Measurements from ENCODE around the gene C16orf96.

C16orf96 gene

DNA sequence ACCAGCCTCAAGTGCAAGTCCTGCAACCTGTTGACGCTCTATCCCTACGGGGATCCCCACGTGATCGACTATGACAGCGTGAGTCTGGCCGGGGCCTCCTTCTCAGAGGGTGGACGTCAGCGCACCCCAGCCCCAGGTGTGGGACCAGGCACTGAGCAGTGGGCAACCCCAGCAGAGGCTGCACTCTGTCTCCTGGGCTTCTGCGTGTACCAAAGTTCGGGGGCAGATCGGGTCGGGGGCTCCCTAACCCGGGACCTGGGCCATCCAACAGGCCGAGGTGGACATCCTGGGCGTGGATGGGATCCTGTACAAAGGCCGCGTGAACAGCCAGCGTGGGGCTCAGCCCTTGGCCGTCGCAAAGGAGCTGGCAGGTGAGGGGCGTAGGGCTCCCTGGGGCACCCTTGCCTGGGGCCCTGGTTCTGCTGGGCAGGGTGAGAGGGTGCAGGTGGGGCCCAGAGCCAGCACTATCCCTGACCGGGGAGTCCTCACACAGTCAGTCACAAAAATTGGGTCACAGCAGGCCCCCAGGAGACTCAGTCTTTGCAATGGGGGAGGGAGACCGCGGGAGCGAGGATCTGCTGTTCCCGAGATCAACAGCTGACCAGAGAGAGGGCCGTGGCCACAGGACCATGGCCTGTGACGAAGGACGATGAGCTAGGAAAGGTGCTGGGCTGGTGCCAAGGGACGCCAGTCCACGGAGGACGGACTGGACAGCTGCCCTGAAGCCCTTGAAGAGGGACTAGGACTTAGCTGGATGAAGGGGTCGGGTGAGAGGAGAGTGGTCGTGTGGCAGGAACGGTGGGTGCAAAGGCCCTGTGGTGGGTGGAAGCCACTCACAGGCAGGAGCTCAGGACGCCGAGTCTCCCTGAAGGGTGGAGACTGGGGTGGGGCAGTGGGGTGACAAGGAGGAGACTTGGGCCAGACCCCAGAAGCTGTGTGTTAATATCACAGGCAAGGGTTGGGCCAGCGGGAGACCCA, 38.6 kb downstream of the C16orf96 start:
- H3K27me3 ChIP-seq (replicated peaks; ENCODE audit: control insufficient read depth, insufficient read depth, low read length, poor library complexity, severe bottlenecking), result no peaks in the 10 kb centered on the region
- no peaks in the 10 kb centered on the region for H3K4me1 ChIP-seq (ENCODE audit: control insufficient read depth, insufficient read depth, low read length, poor library complexity, severe bottlenecking)
- H3K36me3 ChIP-seq (ENCODE audit: control insufficient read depth, insufficient read depth, low read length), result no peaks in the 10 kb centered on the region
- DNase-seq, result no peak
- H3K9me3 ChIP-seq (ENCODE audit: control insufficient read depth, low read length), result no peaks in the 10 kb centered on the region
- no peak overlapping the region for H3K27ac ChIP-seq (ENCODE audit: insufficient read depth, low read length, poor library complexity, severe bottlenecking)
- H3K4me3 ChIP-seq (ENCODE audit: insufficient read depth, low read depth, low read length, poor library complexity, severe bottlenecking), result no peak overlapping the region

GRCh38 chr16:4597174-4597573, 41.0 kb downstream of the C16orf96 start:
- Histone ChIP-seq H3K9me3 (ENCODE audit: control insufficient read depth, low read length) (no peaks in the 10 kb centered on the region), H3K36me3 (ENCODE audit: control insufficient read depth, insufficient read depth, low read length) (no peaks in the 10 kb centered on the region), H3K4me3 (ENCODE audit: insufficient read depth, low read depth, low read length, poor library complexity, severe bottlenecking) (no peak overlapping the region), H3K27ac (ENCODE audit: insufficient read depth, low read length, poor library complexity, severe bottlenecking) (no peak overlapping the region), H3K4me1 (ENCODE audit: control insufficient read depth, insufficient read depth, low read length, poor library complexity, severe bottlenecking) (no peaks in the 10 kb centered on the region), H3K27me3 (replicated peaks; ENCODE audit: control insufficient read depth, insufficient read depth, low read length, poor library complexity, severe bottlenecking) (no peaks in the 10 kb centered on the region)
- no peak for DNase-seq

DNA sequence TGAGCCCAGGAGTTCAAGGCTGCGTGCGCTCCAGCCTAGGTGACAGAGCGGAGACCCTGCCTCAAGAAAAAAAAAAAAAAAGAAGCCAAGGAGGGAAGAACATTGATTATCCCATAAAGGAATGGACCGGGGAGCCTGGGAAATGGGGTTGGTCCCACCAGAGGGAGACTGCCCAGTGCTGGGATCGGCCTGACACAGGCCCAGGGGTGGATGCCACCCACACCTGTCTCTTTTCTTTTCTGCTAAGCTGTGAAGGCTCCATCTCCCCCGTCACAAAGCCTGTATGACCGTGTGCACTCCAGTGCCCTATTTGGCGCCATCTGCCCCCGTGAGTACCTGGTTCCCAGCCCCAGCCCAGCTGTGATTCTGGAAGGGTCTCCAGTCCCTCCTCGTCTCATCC, 42.9 kb downstream of the C16orf96 start:
- H3K4me1 ChIP-seq (ENCODE audit: control insufficient read depth, insufficient read depth, low read length, poor library complexity, severe bottlenecking), result no peaks in the 10 kb centered on the region
- no peak overlapping the region for H3K27ac ChIP-seq (ENCODE audit: insufficient read depth, low read length, poor library complexity, severe bottlenecking)
- DNase-seq, result no peak
- H3K27me3 ChIP-seq (replicated peaks; ENCODE audit: control insufficient read depth, insufficient read depth, low read length, poor library complexity, severe bottlenecking), result no peaks in the 10 kb centered on the region
- H3K4me3 ChIP-seq (ENCODE audit: insufficient read depth, low read depth, low read length, poor library complexity, severe bottlenecking), result no peak overlapping the region
- H3K9me3 ChIP-seq (ENCODE audit: control insufficient read depth, low read length), result no peaks in the 10 kb centered on the region
- H3K36me3 ChIP-seq (ENCODE audit: control insufficient read depth, insufficient read depth, low read length), result no peaks in the 10 kb centered on the region

DNA sequence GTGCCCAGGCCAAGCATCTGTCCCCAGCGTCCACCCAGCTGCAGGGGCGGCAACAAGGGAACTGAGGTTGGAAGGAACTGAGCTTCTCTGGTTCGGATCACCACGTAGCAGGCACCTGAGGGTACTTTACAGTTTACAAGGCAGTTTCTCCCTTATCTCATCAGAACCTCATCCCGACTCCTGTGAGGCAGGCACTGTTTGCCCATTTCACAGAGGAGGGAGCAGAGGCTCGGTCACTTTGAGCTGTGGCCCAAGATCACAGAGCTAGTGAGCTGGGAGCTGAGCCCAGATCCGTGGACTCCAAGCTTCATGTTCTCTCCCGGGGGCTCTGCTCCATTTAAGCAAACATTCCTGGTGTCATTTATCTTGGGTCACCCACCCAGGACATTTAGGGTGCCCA, 43.4 kb downstream of the C16orf96 start:
- Histone ChIP-seq H3K4me3 (ENCODE audit: insufficient read depth, low read depth, low read length, poor library complexity, severe bottlenecking) (no peak overlapping the region), H3K27me3 (replicated peaks; ENCODE audit: control insufficient read depth, insufficient read depth, low read length, poor library complexity, severe bottlenecking) (no peaks in the 10 kb centered on the region), H3K36me3 (ENCODE audit: control insufficient read depth, insufficient read depth, low read length) (no peaks in the 10 kb centered on the region), H3K9me3 (ENCODE audit: control insufficient read depth, low read length) (no peaks in the 10 kb centered on the region), H3K27ac (ENCODE audit: insufficient read depth, low read length, poor library complexity, severe bottlenecking) (no peak overlapping the region), H3K4me1 (ENCODE audit: control insufficient read depth, insufficient read depth, low read length, poor library complexity, severe bottlenecking) (no peaks in the 10 kb centered on the region)
- no peak for DNase-seq

- no peak overlapping the region for H3K4me3 ChIP-seq (ENCODE audit: insufficient read depth, low read depth, low read length, poor library complexity, severe bottlenecking)
- no peak overlapping the region for H3K27ac ChIP-seq (ENCODE audit: insufficient read depth, low read length, poor library complexity, severe bottlenecking)
- no peaks in the 10 kb centered on the region for H3K36me3 ChIP-seq (ENCODE audit: control insufficient read depth, insufficient read depth, low read length)
- H3K4me1 ChIP-seq (ENCODE audit: control insufficient read depth, insufficient read depth, low read length, poor library complexity, severe bottlenecking), result no peaks in the 10 kb centered on the region
- H3K27me3 ChIP-seq (replicated peaks; ENCODE audit: control insufficient read depth, insufficient read depth, low read length, poor library complexity, severe bottlenecking), result no peaks in the 10 kb centered on the region
- H3K9me3 ChIP-seq (ENCODE audit: control insufficient read depth, low read length), result no peaks in the 10 kb centered on the region
- DNase-seq, result no peak
Observed at GRCh38 chr16:4601036-4601863, 45.1 kb downstream of the C16orf96 start.

GRCh38 chr16:4601864-4602186, 45.7 kb downstream of the C16orf96 start:
- no peak for DNase-seq
- no peaks in the 10 kb centered on the region for H3K4me1 ChIP-seq (ENCODE audit: control insufficient read depth, insufficient read depth, low read length, poor library complexity, severe bottlenecking)
- H3K9me3 ChIP-seq (ENCODE audit: control insufficient read depth, low read length), result no peaks in the 10 kb centered on the region
- no peak overlapping the region for H3K4me3 ChIP-seq (ENCODE audit: insufficient read depth, low read depth, low read length, poor library complexity, severe bottlenecking)
- no peaks in the 10 kb centered on the region for H3K27me3 ChIP-seq (replicated peaks; ENCODE audit: control insufficient read depth, insufficient read depth, low read length, poor library complexity, severe bottlenecking)
- no peak overlapping the region for H3K27ac ChIP-seq (ENCODE audit: insufficient read depth, low read length, poor library complexity, severe bottlenecking)
- H3K36me3 ChIP-seq (ENCODE audit: control insufficient read depth, insufficient read depth, low read length), result no peaks in the 10 kb centered on the region

DNA sequence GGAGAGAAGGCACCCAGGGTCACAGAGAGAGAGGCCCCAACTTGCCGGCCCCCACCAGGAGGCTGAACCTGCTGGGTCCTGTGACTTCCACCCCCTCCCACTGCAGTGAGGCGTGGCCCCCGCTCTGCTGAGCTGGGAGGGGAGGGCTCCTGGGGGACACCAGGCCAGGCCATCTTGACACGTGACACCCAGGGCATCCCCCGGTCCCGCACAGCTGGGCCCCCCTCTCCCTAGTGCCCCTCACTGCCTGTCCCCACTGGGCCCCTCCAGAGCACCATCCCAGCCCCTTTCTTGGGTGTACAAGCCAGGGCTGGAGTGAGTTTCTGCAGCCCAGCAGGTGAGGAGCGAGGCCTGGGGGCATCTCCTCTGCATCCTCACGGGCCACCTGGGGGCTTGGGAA, 46.2 kb downstream of the C16orf96 start:
- no peak for DNase-seq
- Histone ChIP-seq H3K9me3 (ENCODE audit: control insufficient read depth, low read length) (no peaks in the 10 kb centered on the region), H3K36me3 (ENCODE audit: control insufficient read depth, insufficient read depth, low read length) (no peaks in the 10 kb centered on the region), H3K27ac (ENCODE audit: insufficient read depth, low read length, poor library complexity, severe bottlenecking) (no peak overlapping the region), H3K4me3 (ENCODE audit: insufficient read depth, low read depth, low read length, poor library complexity, severe bottlenecking) (no peak overlapping the region), H3K4me1 (ENCODE audit: control insufficient read depth, insufficient read depth, low read length, poor library complexity, severe bottlenecking) (no peaks in the 10 kb centered on the region), H3K27me3 (replicated peaks; ENCODE audit: control insufficient read depth, insufficient read depth, low read length, poor library complexity, severe bottlenecking) (no peaks in the 10 kb centered on the region)

GRCh38 chr16:4603624-4604170, 47.6 kb downstream of the C16orf96 start:
- no peaks in the 10 kb centered on the region for H3K9me3 ChIP-seq (ENCODE audit: control insufficient read depth, low read length)
- no peak overlapping the region for H3K4me3 ChIP-seq (ENCODE audit: insufficient read depth, low read depth, low read length, poor library complexity, severe bottlenecking)
- no peak for DNase-seq
- H3K4me1 ChIP-seq (ENCODE audit: control insufficient read depth, insufficient read depth, low read length, poor library complexity, severe bottlenecking), result no peaks in the 10 kb centered on the region
- no peaks in the 10 kb centered on the region for H3K27me3 ChIP-seq (replicated peaks; ENCODE audit: control insufficient read depth, insufficient read depth, low read length, poor library complexity, severe bottlenecking)
- H3K36me3 ChIP-seq (ENCODE audit: control insufficient read depth, insufficient read depth, low read length), result peaks cover 6% of the 10 kb centered on the region
- no peak overlapping the region for H3K27ac ChIP-seq (ENCODE audit: insufficient read depth, low read length, poor library complexity, severe bottlenecking)

DNA sequence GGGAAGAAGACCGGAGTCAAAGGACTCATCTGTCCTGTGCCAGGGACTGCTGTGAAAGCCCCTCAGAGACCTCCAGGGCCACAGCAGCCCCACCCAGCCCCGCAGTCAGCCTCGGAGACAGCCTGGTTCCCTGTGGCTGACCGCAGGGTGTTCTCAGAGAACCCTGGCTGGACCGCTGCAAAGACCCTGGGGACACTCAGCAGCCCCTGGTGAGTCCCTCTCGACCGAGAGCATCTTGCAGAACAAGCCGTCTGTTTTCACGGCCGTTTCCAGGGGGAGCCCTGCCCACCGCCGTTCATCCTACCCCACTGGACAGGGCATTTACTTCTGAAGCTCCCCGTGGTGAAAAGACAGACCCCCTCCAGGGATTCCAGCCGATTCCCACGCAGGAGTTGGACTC, 48.3 kb downstream of the C16orf96 start:
- Histone ChIP-seq H3K36me3 (ENCODE audit: control insufficient read depth, insufficient read depth, low read length) (peaks cover 7% of the 10 kb centered on the region), H3K27me3 (replicated peaks; ENCODE audit: control insufficient read depth, insufficient read depth, low read length, poor library complexity, severe bottlenecking) (no peaks in the 10 kb centered on the region), H3K4me1 (ENCODE audit: control insufficient read depth, insufficient read depth, low read length, poor library complexity, severe bottlenecking) (no peaks in the 10 kb centered on the region), H3K4me3 (ENCODE audit: insufficient read depth, low read depth, low read length, poor library complexity, severe bottlenecking) (no peak overlapping the region), H3K9me3 (ENCODE audit: control insufficient read depth, low read length) (no peaks in the 10 kb centered on the region), H3K27ac (ENCODE audit: insufficient read depth, low read length, poor library complexity, severe bottlenecking) (no peak overlapping the region)
- DNase-seq, result no peak

DNA sequence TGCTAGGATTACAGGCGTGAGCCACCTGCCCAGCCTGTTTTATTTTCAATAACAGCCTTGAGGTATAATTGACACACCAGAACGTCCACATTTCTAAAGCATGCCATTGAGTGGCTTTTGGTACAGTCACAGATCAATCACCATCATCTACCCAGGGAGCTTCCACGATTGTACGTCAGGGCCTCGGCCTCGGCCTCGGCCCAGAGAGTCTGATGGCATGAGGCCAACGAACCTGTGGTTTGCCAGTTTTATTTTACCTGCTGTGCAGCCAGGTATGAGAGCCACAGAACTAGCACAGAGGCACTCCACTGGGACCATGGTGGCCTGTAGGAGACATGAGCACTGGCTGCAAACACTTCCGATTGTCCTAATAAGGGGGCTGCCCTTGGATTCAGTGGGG, 50.2 kb downstream of the C16orf96 start:
- H3K9me3 ChIP-seq (ENCODE audit: control insufficient read depth, low read length), result no peaks in the 10 kb centered on the region
- no peaks in the 10 kb centered on the region for H3K4me1 ChIP-seq (ENCODE audit: control insufficient read depth, insufficient read depth, low read length, poor library complexity, severe bottlenecking)
- DNase-seq, result no peak
- H3K4me3 ChIP-seq (ENCODE audit: insufficient read depth, low read depth, low read length, poor library complexity, severe bottlenecking), result no peak overlapping the region
- H3K36me3 ChIP-seq (ENCODE audit: control insufficient read depth, insufficient read depth, low read length), result peaks cover 14% of the 10 kb centered on the region
- H3K27me3 ChIP-seq (replicated peaks; ENCODE audit: control insufficient read depth, insufficient read depth, low read length, poor library complexity, severe bottlenecking), result no peaks in the 10 kb centered on the region
- H3K27ac ChIP-seq (ENCODE audit: insufficient read depth, low read length, poor library complexity, severe bottlenecking), result no peak overlapping the region
